Adrenal gland (tissue), 19 donors: ENCODE data around the gene SLC39A9. TPM values are rescaled to one million over a fixed set of nuclear protein-coding genes. Genes with fewer than 3 reads are reported as not detected.

Source experiments
- DNase-seq, 7 donors: peaks; one replicate each; pipeline ENCODE4 v3.0.0-alpha.2; 2019 to 2020
- H3K27ac ChIP-seq, 5 donors: fragments of 200-600 bp; sonication (generic) in 4 of 5; 1 replicate in 3 of 5; 2 replicates in 2 of 5; pipeline versions ENCODE4 v1.5.1 to v1.8.0; 2016 to 2020; ENCODE audit warnings: mild to moderate bottlenecking in 1 of 5
- H3K27me3 ChIP-seq: fragments of 200-600 bp; 2 replicates; pipeline ENCODE4 v1.8.0; 2021
- H3K36me3 ChIP-seq, 2 donors: fragments of 200-600 bp; replicated peaks in 1 of 2; 1 replicate in 1 of 2; 2 replicates in 1 of 2; pipeline versions ENCODE4 v1.5.1 to v1.8.0; 2018 to 2022
- H3K4me1 ChIP-seq, 2 donors: fragments of 200-600 bp; replicated peaks in 1 of 2; 1 replicate in 1 of 2; 2 replicates in 1 of 2; pipeline versions ENCODE4 v1.5.1 to v1.8.0; 2018 to 2021
- H3K4me3 ChIP-seq, 4 donors: fragments of 200-600 bp; sonication (generic) in 3 of 4; one replicate each; pipeline ENCODE4 v1.5.1; 2016 to 2018
- H3K9me3 ChIP-seq, 3 donors: fragments of 200-600 bp; sonication (generic) in 1 of 3; replicated peaks in 1 of 3; 1 replicate in 2 of 3; 2 replicates in 1 of 3; pipeline versions ENCODE4 v1.5.1 to v1.8.0; 2016 to 2021
- POLR2A ChIP-seq, 2 donors: fragments of 450-650 bp; IDR thresholded peaks; one replicate each; pipeline ENCODE4 v1.6.1; 2017; ENCODE audit warnings: antibody characterized with exemption in 2 of 2, mild to moderate bottlenecking in 2 of 2, moderate library complexity in 1 of 2
- WGBS, 4 donors: extraction: QIAGEN DNeasy Blood & Tissue Kit in 2 of 4; methylation state at CpG; one replicate each; pipeline versions ENCODE4 v1.1.5 to v1.1.7; 2013 to 2017; 5-methylcytosine and 5-hydroxymethylcytosine counted together
- intact Hi-C, 2 donors: fragments of 100-400 bp; cut with DNase I; formaldehyde crosslinking; loops; one replicate each; pipeline versions ENCODE4 v1.14.1 to v1.15.0; 2022 to 2023
- long read RNA-seq, 10 donors: library from polyadenylated mRNA in 3 of 10; unstranded in 2 of 10; stranded (forward) in 1 of 10; transcript quantifications; one replicate each; pipeline ENCODE4 v2.0.0 and lab custom pipeline, GENCODE V29; 2021 to 2026
- polyA plus RNA-seq, 3 donors: library from polyadenylated mRNA; stranded (reverse); fragments of 200-250 nt in 2 of 3; fragments of 350-450 nt in 1 of 3; fragmentation: Illumina TruSeq in 1 of 3; extraction: RNeasy Lipid Tissue Mini Kit (QIAGEN cat#74804) in 1 of 3; gene quantifications; one replicate each; pipeline ENCODE4 v1.2.3, GENCODE V29; 2013 to 2014
- total RNA-seq, 9 donors: library from RNA; depleted of rRNA in 4 of 9; stranded (reverse); fragments of >200 nt in 4 of 9; fragments of 120-200 nt in 1 of 9; fragmentation: NEBNext Ultra II Directional in 1 of 9; extraction: Animal tissue kit (Norgen Biotek cat#: 25700) in 1 of 9; gene quantifications; one replicate each; pipeline versions ENCODE4 v1.1.0 to v1.2.4, GENCODE V29; 2013 to 2023
- TF ChIP-seq, protein P1 (sequence below), 6 experiments: fragments of 450-650 bp in 4 of 6; fragments of 200-600 bp in 2 of 6; sonication (generic) in 1 of 6; IDR thresholded peaks; 1 replicate in 5 of 6; 2 replicates in 1 of 6; pipeline versions ENCODE4 v1.5.1 to v1.8.0; 2016 to 2021; ENCODE audit warnings: antibody characterized with exemption in 6 of 6, mild to moderate bottlenecking in 2 of 6, moderate library complexity in 1 of 6
- donor health status: healthy with polysubstance abuse.
- donor health status: Bipolar disorder and iron deficiency.
- donor health status: DM: yes; HTN: yes; CAD: no.
- donor health status: DM: no; HTN: no; CAD: no.
- donor health status: DM: no; HTN: no; CAD: no.
- donor health status: DM: yes; HTN: yes; CAD: no.

SLC39A9 gene, protein sequence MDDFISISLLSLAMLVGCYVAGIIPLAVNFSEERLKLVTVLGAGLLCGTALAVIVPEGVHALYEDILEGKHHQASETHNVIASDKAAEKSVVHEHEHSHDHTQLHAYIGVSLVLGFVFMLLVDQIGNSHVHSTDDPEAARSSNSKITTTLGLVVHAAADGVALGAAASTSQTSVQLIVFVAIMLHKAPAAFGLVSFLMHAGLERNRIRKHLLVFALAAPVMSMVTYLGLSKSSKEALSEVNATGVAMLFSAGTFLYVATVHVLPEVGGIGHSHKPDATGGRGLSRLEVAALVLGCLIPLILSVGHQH
- total RNA-seq (100 to 1,000 TPM in 1 of 9 donors, 10 to 100 TPM in 8; 67.2 to 130 (median 74.2) TPM), polyA plus RNA-seq (10 to 100 TPM; 17.7 to 58.5 (median 23.8) TPM)
- long read RNA-seq, donor 1, partial matches to known transcripts: 0 of 5 reads
- long read RNA-seq, donor 1, other reads (novel, unspliced or antisense): 0 of 5 reads
- long read RNA-seq, donor 2, transcript SLC39A9-202 (7 exons, 3,560 nt): major isoform, 6 of 7 reads
- long read RNA-seq, donor 2, partial matches to known transcripts: 0 of 7 reads
- long read RNA-seq, donor 2, other reads (novel, unspliced or antisense): 0 of 7 reads
- long read RNA-seq, donor 3, full-length matches to known transcripts: 14 of 14 reads
- long read RNA-seq, donor 3, partial matches to known transcripts: 0 of 14 reads
- long read RNA-seq, donor 3, other reads (novel, unspliced or antisense): 0 of 14 reads
- long read RNA-seq, donor 4, partial matches to known transcripts: 1 of 8 reads
- long read RNA-seq, donor 4, other reads (novel, unspliced or antisense): 7 of 8 reads
- long read RNA-seq, donor 5, full-length matches to known transcripts: 19 of 26 reads
- long read RNA-seq, donor 5, partial matches to known transcripts: 0 of 26 reads
- long read RNA-seq, donor 5, other reads (novel, unspliced or antisense): 7 of 26 reads
- long read RNA-seq, donor 6, partial matches to known transcripts: 2 of 10 reads
- long read RNA-seq, donor 6, other reads (novel, unspliced or antisense): 6 of 10 reads
- long read RNA-seq, donor 7, full-length matches to known transcripts: 3 of 3 reads
- long read RNA-seq, donor 7, partial matches to known transcripts: 0 of 3 reads
- long read RNA-seq, donor 7, other reads (novel, unspliced or antisense): 0 of 3 reads
- long read RNA-seq, donor 8, transcript SLC39A9-202 (7 exons, 3,560 nt): major isoform, 11 of 11 reads
- long read RNA-seq, donor 8, partial matches to known transcripts: 0 of 11 reads
- long read RNA-seq, donor 8, other reads (novel, unspliced or antisense): 0 of 11 reads
- long read RNA-seq, donor 9, transcript SLC39A9-202 (7 exons, 3,560 nt): major isoform, 8 of 8 reads
- long read RNA-seq, donor 9, partial matches to known transcripts: 0 of 8 reads
- long read RNA-seq, donor 9, other reads (novel, unspliced or antisense): 0 of 8 reads
- long read RNA-seq, donor 10, full-length matches to known transcripts: 7 of 19 reads
- long read RNA-seq, donor 10, partial matches to known transcripts: 12 of 19 reads
- long read RNA-seq, donor 10, other reads (novel, unspliced or antisense): 0 of 19 reads

- H3K9me3 ChIP-seq: no peaks in the 10 kb centered on the region
- peaks cover 30 to 55% of the 10 kb centered on the region in 2 donors for H3K4me1 ChIP-seq
- no peaks in the 10 kb centered on the region for H3K27me3 ChIP-seq
- H3K4me3 ChIP-seq: peak within 1 kb of the TSS; percentile 80 to 90 (median 85)
- H3K36me3 ChIP-seq: peaks cover 0 to 29% of the 10 kb centered on the region in 2 donors
- DNase-seq: peak; percentile 95 to 99 (median 97)
- WGBS, 4 donors: 0 to 1% (median 0%) methylated on average over 24 to 53 of the region's 53 CpGs
- peak within 1 kb of the TSS; percentile 85 to 98 (median 90) for H3K27ac ChIP-seq
- TF ChIP-seq, protein P1, sequence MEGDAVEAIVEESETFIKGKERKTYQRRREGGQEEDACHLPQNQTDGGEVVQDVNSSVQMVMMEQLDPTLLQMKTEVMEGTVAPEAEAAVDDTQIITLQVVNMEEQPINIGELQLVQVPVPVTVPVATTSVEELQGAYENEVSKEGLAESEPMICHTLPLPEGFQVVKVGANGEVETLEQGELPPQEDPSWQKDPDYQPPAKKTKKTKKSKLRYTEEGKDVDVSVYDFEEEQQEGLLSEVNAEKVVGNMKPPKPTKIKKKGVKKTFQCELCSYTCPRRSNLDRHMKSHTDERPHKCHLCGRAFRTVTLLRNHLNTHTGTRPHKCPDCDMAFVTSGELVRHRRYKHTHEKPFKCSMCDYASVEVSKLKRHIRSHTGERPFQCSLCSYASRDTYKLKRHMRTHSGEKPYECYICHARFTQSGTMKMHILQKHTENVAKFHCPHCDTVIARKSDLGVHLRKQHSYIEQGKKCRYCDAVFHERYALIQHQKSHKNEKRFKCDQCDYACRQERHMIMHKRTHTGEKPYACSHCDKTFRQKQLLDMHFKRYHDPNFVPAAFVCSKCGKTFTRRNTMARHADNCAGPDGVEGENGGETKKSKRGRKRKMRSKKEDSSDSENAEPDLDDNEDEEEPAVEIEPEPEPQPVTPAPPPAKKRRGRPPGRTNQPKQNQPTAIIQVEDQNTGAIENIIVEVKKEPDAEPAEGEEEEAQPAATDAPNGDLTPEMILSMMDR (IDR thresholded peaks at IDR 0.05): peak in 1 of 6 experiments; percentile 1
- TF ChIP-seq POLR2A (IDR thresholded peaks at IDR 0.05): peak; percentile 55 to 71
- intact Hi-C loops: loop anchor here in 1 of 2 donors (5.0 kb wide), 1 partner anchor 59 kb away; no protein-coding TSS in a partner anchor
Observed at GRCh38 chr14:69398053-69398817, at the start of gene SLC39A9, which contains the start of gene ERH. SLC39A9 (plus strand) TSS chr14:69398692; CDS start chr14:69399370, 678 bp downstream. ERH (minus strand) TSS chr14:69398299; CDS start chr14:69398233, 66 bp downstream.

GRCh38 chr14:69349091-69349777, 49.3 kb upstream of the SLC39A9 start:
- no peak overlapping the region for H3K27ac ChIP-seq
- 81 to 92% (median 87%) methylated on average over 9 to 11 of the region's 11 CpGs for WGBS, 4 donors
- no peaks in the 10 kb centered on the region for H3K9me3 ChIP-seq

More at GRCh38 chr14:69349091-69349777, 49.3 kb upstream of the SLC39A9 start:
- intact Hi-C loops: no loop called here
- Histone ChIP-seq H3K4me3 (no peak overlapping the region), H3K4me1 (no peaks in the 10 kb centered on the region), H3K27me3 (no peaks in the 10 kb centered on the region), H3K36me3 (no peaks in the 10 kb centered on the region)
- no peak for TF ChIP-seq POLR2A (IDR thresholded peaks at IDR 0.05)
- TF ChIP-seq, protein P1 (IDR thresholded peaks at IDR 0.05): no peak
- no peak for DNase-seq
